ENCODE measurements around the gene LHPP.
A peak's percentile ranks its signal among the peaks of the same experiment; 100 is the strongest.

LHPP gene

DNA sequence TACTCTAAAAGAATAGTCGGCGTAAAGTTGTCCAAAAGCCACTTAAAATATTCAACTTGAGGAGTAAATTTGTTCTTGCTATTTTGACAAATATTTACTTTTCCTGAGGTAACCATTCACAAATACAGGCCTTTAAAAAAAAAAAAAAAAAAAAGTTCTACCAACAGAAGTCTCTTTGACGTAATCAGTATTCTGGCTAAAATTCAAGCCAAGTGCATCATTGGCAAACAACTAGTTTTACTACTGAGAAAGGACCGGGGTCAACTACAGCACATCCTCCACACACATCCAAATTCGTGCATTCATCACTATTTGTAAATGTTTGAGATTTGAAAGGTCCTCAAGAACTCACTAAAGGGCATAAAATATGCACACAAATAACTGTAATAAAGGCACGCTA lies 44.9 kb upstream of the LHPP start:
- POLR2A ChIA-PET = interaction anchor here (0.6 to 2.5 kb wide), 3 partner anchors 12 to 621 kb away, joined by 3 to 23 read pairs (median 3); no protein-coding TSS in a partner anchor
- CTCF ChIA-PET = interaction anchor here (0.8 to 1.2 kb wide), 2 partner anchors 12 to 44 kb away, joined by 3 read pairs; no protein-coding TSS in a partner anchor
- H3K4me3 ChIP-seq (ENCODE audit: low read depth, low read length) = no peak overlapping the region; the same call in 1 of the 2 replicates
- TF ChIP-seq ZNF624 (tag by site-specific recombination; IDR thresholded peaks at IDR 0.05) (no peak), ZNF571 (tag by site-specific recombination; IDR thresholded peaks at IDR 0.05) (no peak), TCF7L2 (IDR thresholded peaks at IDR 0.05; ENCODE audit: borderline replicate concordance, low read depth, low read length) (no peak), MZF1 (tag by site-specific recombination; IDR thresholded peaks at IDR 0.05; ENCODE audit: borderline replicate concordance) (no peak), ZNF248 (tag by site-specific recombination; IDR thresholded peaks at IDR 0.05) (no peak), ZNF510 (tag by site-specific recombination; IDR thresholded peaks at IDR 0.05; ENCODE audit: insufficient replicate concordance) (no peak), ZNF629 (tag by site-specific recombination; IDR thresholded peaks at IDR 0.05) (peak; percentile 76), ZNF473 (tag by site-specific recombination; IDR thresholded peaks at IDR 0.05) (no peak), ZNF707 (tag by site-specific recombination; IDR thresholded peaks at IDR 0.05) (no peak)
- TF ChIP-seq, protein P1, sequence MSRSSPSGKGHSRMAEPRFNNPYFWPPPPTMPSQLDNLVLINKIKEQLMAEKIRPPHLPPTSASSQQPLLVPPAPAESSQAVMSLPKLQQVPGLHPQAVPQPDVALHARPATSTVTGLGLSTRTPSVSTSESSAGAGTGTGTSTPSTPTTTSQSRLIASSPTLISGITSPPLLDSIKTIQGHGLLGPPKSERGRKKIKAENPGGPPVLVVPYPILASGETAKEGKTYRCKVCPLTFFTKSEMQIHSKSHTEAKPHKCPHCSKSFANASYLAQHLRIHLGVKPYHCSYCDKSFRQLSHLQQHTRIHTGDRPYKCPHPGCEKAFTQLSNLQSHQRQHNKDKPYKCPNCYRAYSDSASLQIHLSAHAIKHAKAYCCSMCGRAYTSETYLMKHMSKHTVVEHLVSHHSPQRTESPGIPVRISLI (tag by site-specific recombination; IDR thresholded peaks at IDR 0.05) = peak; percentile 12; the same call in 1 of the 2 replicates
- TF ChIP-seq, protein P2, sequence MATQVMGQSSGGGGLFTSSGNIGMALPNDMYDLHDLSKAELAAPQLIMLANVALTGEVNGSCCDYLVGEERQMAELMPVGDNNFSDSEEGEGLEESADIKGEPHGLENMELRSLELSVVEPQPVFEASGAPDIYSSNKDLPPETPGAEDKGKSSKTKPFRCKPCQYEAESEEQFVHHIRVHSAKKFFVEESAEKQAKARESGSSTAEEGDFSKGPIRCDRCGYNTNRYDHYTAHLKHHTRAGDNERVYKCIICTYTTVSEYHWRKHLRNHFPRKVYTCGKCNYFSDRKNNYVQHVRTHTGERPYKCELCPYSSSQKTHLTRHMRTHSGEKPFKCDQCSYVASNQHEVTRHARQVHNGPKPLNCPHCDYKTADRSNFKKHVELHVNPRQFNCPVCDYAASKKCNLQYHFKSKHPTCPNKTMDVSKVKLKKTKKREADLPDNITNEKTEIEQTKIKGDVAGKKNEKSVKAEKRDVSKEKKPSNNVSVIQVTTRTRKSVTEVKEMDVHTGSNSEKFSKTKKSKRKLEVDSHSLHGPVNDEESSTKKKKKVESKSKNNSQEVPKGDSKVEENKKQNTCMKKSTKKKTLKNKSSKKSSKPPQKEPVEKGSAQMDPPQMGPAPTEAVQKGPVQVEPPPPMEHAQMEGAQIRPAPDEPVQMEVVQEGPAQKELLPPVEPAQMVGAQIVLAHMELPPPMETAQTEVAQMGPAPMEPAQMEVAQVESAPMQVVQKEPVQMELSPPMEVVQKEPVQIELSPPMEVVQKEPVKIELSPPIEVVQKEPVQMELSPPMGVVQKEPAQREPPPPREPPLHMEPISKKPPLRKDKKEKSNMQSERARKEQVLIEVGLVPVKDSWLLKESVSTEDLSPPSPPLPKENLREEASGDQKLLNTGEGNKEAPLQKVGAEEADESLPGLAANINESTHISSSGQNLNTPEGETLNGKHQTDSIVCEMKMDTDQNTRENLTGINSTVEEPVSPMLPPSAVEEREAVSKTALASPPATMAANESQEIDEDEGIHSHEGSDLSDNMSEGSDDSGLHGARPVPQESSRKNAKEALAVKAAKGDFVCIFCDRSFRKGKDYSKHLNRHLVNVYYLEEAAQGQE (tag by site-specific recombination; IDR thresholded peaks at IDR 0.05) = no peak
- TF ChIP-seq, protein P3, sequence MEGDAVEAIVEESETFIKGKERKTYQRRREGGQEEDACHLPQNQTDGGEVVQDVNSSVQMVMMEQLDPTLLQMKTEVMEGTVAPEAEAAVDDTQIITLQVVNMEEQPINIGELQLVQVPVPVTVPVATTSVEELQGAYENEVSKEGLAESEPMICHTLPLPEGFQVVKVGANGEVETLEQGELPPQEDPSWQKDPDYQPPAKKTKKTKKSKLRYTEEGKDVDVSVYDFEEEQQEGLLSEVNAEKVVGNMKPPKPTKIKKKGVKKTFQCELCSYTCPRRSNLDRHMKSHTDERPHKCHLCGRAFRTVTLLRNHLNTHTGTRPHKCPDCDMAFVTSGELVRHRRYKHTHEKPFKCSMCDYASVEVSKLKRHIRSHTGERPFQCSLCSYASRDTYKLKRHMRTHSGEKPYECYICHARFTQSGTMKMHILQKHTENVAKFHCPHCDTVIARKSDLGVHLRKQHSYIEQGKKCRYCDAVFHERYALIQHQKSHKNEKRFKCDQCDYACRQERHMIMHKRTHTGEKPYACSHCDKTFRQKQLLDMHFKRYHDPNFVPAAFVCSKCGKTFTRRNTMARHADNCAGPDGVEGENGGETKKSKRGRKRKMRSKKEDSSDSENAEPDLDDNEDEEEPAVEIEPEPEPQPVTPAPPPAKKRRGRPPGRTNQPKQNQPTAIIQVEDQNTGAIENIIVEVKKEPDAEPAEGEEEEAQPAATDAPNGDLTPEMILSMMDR (tag by site-specific recombination; IDR thresholded peaks at IDR 0.05) = no peak
- TF ChIP-seq, protein P4, sequence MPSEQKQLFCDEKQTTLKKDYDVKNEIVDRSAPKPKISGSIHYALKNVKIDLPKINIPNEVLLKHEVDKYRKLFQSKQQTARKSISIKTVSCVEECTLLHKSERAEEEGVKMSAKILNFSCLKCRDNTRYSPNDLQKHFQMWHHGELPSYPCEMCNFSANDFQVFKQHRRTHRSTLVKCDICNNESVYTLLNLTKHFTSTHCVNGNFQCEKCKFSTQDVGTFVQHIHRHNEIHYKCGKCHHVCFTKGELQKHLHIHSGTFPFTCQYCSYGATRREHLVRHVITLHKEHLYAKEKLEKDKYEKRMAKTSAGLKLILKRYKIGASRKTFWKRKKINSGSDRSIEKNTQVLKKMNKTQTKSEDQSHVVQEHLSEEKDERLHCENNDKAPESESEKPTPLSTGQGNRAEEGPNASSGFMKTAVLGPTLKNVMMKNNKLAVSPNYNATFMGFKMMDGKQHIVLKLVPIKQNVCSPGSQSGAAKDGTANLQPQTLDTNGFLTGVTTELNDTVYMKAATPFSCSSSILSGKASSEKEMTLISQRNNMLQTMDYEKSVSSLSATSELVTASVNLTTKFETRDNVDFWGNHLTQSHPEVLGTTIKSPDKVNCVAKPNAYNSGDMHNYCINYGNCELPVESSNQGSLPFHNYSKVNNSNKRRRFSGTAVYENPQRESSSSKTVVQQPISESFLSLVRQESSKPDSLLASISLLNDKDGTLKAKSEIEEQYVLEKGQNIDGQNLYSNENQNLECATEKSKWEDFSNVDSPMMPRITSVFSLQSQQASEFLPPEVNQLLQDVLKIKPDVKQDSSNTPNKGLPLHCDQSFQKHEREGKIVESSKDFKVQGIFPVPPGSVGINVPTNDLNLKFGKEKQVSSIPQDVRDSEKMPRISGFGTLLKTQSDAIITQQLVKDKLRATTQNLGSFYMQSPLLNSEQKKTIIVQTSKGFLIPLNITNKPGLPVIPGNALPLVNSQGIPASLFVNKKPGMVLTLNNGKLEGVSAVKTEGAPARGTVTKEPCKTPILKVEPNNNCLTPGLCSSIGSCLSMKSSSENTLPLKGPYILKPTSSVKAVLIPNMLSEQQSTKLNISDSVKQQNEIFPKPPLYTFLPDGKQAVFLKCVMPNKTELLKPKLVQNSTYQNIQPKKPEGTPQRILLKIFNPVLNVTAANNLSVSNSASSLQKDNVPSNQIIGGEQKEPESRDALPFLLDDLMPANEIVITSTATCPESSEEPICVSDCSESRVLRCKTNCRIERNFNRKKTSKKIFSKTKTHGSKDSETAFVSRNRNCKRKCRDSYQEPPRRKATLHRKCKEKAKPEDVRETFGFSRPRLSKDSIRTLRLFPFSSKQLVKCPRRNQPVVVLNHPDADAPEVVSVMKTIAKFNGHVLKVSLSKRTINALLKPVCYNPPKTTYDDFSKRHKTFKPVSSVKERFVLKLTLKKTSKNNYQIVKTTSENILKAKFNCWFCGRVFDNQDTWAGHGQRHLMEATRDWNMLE (tag by site-specific recombination; conservative IDR thresholded peaks at IDR 0.05; ENCODE audit: low read depth) = no peak
- TF ChIP-seq, protein P5, sequence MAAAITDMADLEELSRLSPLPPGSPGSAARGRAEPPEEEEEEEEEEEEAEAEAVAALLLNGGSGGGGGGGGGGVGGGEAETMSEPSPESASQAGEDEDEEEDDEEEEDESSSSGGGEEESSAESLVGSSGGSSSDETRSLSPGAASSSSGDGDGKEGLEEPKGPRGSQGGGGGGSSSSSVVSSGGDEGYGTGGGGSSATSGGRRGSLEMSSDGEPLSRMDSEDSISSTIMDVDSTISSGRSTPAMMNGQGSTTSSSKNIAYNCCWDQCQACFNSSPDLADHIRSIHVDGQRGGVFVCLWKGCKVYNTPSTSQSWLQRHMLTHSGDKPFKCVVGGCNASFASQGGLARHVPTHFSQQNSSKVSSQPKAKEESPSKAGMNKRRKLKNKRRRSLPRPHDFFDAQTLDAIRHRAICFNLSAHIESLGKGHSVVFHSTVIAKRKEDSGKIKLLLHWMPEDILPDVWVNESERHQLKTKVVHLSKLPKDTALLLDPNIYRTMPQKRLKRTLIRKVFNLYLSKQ (tag by site-specific recombination; IDR thresholded peaks at IDR 0.05; ENCODE audit: borderline replicate concordance) = no peak
- TF ChIP-seq, protein P6, sequence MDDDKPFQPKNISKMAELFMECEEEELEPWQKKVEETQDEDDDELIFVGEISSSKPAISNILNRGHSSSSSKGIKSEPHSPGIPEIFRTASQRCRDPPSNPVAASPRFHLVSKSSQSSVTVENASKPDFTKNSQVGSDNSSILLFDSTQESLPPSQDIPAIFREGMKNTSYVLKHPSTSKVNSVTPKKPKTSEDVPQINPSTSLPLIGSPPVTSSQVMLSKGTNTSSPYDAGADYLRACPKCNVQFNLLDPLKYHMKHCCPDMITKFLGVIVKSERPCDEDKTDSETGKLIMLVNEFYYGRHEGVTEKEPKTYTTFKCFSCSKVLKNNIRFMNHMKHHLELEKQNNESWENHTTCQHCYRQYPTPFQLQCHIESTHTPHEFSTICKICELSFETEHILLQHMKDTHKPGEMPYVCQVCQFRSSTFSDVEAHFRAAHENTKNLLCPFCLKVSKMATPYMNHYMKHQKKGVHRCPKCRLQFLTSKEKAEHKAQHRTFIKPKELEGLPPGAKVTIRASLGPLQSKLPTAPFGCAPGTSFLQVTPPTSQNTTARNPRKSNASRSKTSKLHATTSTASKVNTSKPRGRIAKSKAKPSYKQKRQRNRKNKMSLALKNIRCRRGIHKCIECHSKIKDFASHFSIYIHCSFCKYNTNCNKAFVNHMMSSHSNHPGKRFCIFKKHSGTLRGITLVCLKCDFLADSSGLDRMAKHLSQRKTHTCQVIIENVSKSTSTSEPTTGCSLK (tag by site-specific recombination; IDR thresholded peaks at IDR 0.05) = no peak
- TF ChIP-seq, protein P7, sequence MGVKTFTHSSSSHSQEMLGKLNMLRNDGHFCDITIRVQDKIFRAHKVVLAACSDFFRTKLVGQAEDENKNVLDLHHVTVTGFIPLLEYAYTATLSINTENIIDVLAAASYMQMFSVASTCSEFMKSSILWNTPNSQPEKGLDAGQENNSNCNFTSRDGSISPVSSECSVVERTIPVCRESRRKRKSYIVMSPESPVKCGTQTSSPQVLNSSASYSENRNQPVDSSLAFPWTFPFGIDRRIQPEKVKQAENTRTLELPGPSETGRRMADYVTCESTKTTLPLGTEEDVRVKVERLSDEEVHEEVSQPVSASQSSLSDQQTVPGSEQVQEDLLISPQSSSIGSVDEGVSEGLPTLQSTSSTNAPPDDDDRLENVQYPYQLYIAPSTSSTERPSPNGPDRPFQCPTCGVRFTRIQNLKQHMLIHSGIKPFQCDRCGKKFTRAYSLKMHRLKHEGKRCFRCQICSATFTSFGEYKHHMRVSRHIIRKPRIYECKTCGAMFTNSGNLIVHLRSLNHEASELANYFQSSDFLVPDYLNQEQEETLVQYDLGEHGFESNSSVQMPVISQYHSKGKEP (tag by site-specific recombination; IDR thresholded peaks at IDR 0.05) = no peak
- TF ChIP-seq, protein P8, sequence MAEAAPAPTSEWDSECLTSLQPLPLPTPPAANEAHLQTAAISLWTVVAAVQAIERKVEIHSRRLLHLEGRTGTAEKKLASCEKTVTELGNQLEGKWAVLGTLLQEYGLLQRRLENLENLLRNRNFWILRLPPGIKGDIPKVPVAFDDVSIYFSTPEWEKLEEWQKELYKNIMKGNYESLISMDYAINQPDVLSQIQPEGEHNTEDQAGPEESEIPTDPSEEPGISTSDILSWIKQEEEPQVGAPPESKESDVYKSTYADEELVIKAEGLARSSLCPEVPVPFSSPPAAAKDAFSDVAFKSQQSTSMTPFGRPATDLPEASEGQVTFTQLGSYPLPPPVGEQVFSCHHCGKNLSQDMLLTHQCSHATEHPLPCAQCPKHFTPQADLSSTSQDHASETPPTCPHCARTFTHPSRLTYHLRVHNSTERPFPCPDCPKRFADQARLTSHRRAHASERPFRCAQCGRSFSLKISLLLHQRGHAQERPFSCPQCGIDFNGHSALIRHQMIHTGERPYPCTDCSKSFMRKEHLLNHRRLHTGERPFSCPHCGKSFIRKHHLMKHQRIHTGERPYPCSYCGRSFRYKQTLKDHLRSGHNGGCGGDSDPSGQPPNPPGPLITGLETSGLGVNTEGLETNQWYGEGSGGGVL (tag by site-specific recombination; IDR thresholded peaks at IDR 0.05) = no peak

More for the DNA sequence above, 44.9 kb upstream of the LHPP start:
- Histone ChIP-seq H3K27ac (ENCODE audit: extremely low read depth, low read depth, low read length) (no peak overlapping the region), H3K9me3 (ENCODE audit: control insufficient read depth, insufficient read depth, low read depth, low read length) (no peaks in the 10 kb centered on the region), H3K4me1 (ENCODE audit: control insufficient read depth, insufficient read depth, low read length) (peaks cover 24% of the 10 kb centered on the region), H3K36me3 (ENCODE audit: control insufficient read depth in 2 of 2, insufficient read depth in 1 of 2, low read length in 2 of 2) (peaks cover 17 to 31% of the 10 kb centered on the region in 2 experiments; a peak in 2 of 3 replicates)
